HCT116 (cell line): ENCODE results near the gene CHSY1. TPM values are rescaled to one million over a fixed set of nuclear protein-coding genes. Genes with fewer than 3 reads are reported as not detected.

ENCODE experiments used
- ATAC-seq: fragments of 200-7000 bp; cut with Tn5 transposase; 2 replicates; pipeline ENCODE4 v1.9.1; 2020; ENCODE audit warnings: mild to moderate bottlenecking, moderate library complexity
- BruUV-seq: library from RNA; stranded (reverse); fragments of 400-500 nt; replicated peaks from 2 replicates; lab custom pipeline; 2021; lab: Mats Ljungman, UMichigan
- CTCF ChIA-PET: fragments of 300-600 bp; sonication (Branson Sonifier 250); formaldehyde crosslinking; loops from one replicate; lab custom pipeline; 2021; ENCODE audit warnings: antibody characterized with exemption; lab: Charles Lee
- POLR2A ChIA-PET: fragments of 300-600, 350-600 bp; sonication (Branson Sonifier 250); formaldehyde crosslinking; loops from one replicate; lab custom pipeline; 2021; ENCODE audit warnings: antibody characterized with exemption; lab: Charles Lee
- RAD21 ChIA-PET, 2 experiments: fragments of 300-600 bp; sonication (Branson Sonifier 250); formaldehyde crosslinking; loops; one replicate each; lab custom pipeline; 2023; ENCODE audit warnings: low total read pairs in 2 of 2; ENCODE audit not compliant: uncharacterized antibody in 2 of 2, unreplicated experiment in 2 of 2, low non-redundant PET in 1 of 2; lab: Charles Lee
- DNase-seq: peaks from one replicate; pipeline ENCODE4 v3.0.0-alpha.2; 2010; ENCODE audit warnings: low read depth, low spot score
- H2AFZ ChIP-seq: fragments of 200-600 bp; shearing (Covaris generic), sonication (generic); 2 replicates; pipeline ENCODE4 v1.6.1; 2017; ENCODE audit warnings: low read depth, mixed run types, mixed read lengths, antibody characterized with exemption, low read length; ENCODE audit not compliant: poor library complexity, severe bottlenecking
- H3K27ac ChIP-seq: 2 replicates; pipeline ENCODE4 v1.5.1; 2012; ENCODE audit warnings: low read depth, low read length
- H3K27me3 ChIP-seq: fragments of 200-600 bp; sonication (generic); 2 replicates; pipeline ENCODE4 v1.6.1; 2016; ENCODE audit warnings: mixed run types, low read length, mixed read lengths; ENCODE audit not compliant: insufficient read depth
- H3K36me3 ChIP-seq, 2 experiments: fragments of 200-500 bp in 1 of 2; fragments of 200-600 bp in 1 of 2; sonication (Bioruptor generic) in 1 of 2; sonication (generic) in 1 of 2; 2 replicates each; pipeline versions ENCODE4 v1.5.1 to v1.6.1; 2014 to 2016; ENCODE audit warnings: low read length in 2 of 2, inconsistent platforms in 1 of 2, mixed read lengths in 1 of 2, mixed run types in 1 of 2; ENCODE audit not compliant: insufficient read depth in 2 of 2, control insufficient read depth in 1 of 2
- H3K4me1 ChIP-seq, 2 experiments: fragments of 200-600 bp in 1 of 2; sonication (generic) in 1 of 2; 2 replicates each; pipeline versions ENCODE4 v1.5.1 to v1.6.1; 2012 to 2017; ENCODE audit warnings: low read length in 2 of 2, inconsistent platforms in 1 of 2, mild to moderate bottlenecking in 1 of 2, mixed read lengths in 1 of 2, mixed run types in 1 of 2, moderate library complexity in 1 of 2; ENCODE audit not compliant: insufficient read depth in 2 of 2, control insufficient read depth in 1 of 2
- H3K4me2 ChIP-seq: fragments of 200-600 bp; sonication (generic); 2 replicates; pipeline ENCODE4 v1.6.1; 2017; ENCODE audit warnings: mixed run types, low read length, mixed read lengths
- H3K4me3 ChIP-seq, 2 experiments: fragments of 200-600 bp in 1 of 2; sonication (generic) in 1 of 2; replicated peaks in 1 of 2; 2 replicates each; pipeline ENCODE4 v1.5.1; 2011 to 2016; ENCODE audit warnings: low read length in 2 of 2, control low read depth in 1 of 2, low read depth in 1 of 2, mild to moderate bottlenecking in 1 of 2, mixed read lengths in 1 of 2, mixed run types in 1 of 2
- H3K79me2 ChIP-seq: fragments of 200-600 bp; sonication (generic); 2 replicates; pipeline ENCODE4 v1.6.1; 2017; ENCODE audit warnings: mild to moderate bottlenecking, mixed run types, low read length, moderate library complexity, mixed read lengths; ENCODE audit not compliant: insufficient read depth
- H3K9ac ChIP-seq: fragments of 200-600 bp; sonication (generic); 2 replicates; pipeline ENCODE4 v1.6.1; 2016; ENCODE audit warnings: low read length, mixed read lengths
- H3K9me2 ChIP-seq: fragments of 200-600 bp; sonication (generic), shearing (Covaris generic); 2 replicates; pipeline ENCODE4 v1.6.1; 2017; ENCODE audit warnings: mixed run types, mild to moderate bottlenecking, moderate library complexity; ENCODE audit not compliant: insufficient read depth
- H3K9me3 ChIP-seq, 2 experiments: fragments of 200-500 bp in 1 of 2; fragments of 200-600 bp in 1 of 2; sonication (Bioruptor generic) in 1 of 2; sonication (generic) in 1 of 2; 2 replicates each; pipeline ENCODE4 v1.6.1; 2014 to 2017; ENCODE audit warnings: low read length in 2 of 2, mixed read lengths in 2 of 2, inconsistent platforms in 1 of 2, low read depth in 1 of 2, mild to moderate bottlenecking in 1 of 2, mixed run types in 1 of 2, moderate library complexity in 1 of 2; ENCODE audit not compliant: control insufficient read depth in 1 of 2, insufficient read depth in 1 of 2
- H4K20me1 ChIP-seq: fragments of 200-600 bp; sonication (generic), shearing (Covaris generic); 2 replicates; pipeline ENCODE4 v1.6.1; 2017; ENCODE audit warnings: mixed run types, mild to moderate bottlenecking, moderate library complexity; ENCODE audit not compliant: insufficient read depth
- ATF3 ChIP-seq: IDR thresholded peaks from 2 replicates; pipeline ENCODE4 v1.6.1; 2012
- CBX3 ChIP-seq: IDR thresholded peaks from 2 replicates; pipeline ENCODE4 v1.6.1; 2012; ENCODE audit warnings: low read depth
- CTCF ChIP-seq, 3 experiments: fragments of 200-600 bp in 1 of 3; sonication (generic) in 1 of 3; IDR thresholded peaks in 2 of 3; conservative IDR thresholded peaks in 1 of 3; 2 replicates each; pipeline ENCODE4 v1.5.1; 2012 to 2017; ENCODE audit warnings: low read depth in 2 of 3, low read length in 2 of 3, antibody characterized with exemption in 1 of 3, borderline replicate concordance in 1 of 3, control low read depth in 1 of 3, mild to moderate bottlenecking in 1 of 3, mixed read lengths in 1 of 3, mixed run types in 1 of 3, moderate library complexity in 1 of 3; ENCODE audit not compliant: insufficient read depth in 1 of 3
- ELF1 ChIP-seq: IDR thresholded peaks from 2 replicates; pipeline ENCODE4 v1.6.1; 2012; ENCODE audit warnings: low read depth, borderline replicate concordance
- EZH2 ChIP-seq: fragments of 200-600 bp; sonication (generic); IDR thresholded peaks from 2 replicates; pipeline ENCODE4 v1.6.1; 2017; ENCODE audit warnings: antibody characterized with exemption, mixed run types
- FOSL1 ChIP-seq: IDR thresholded peaks from 2 replicates; pipeline ENCODE4 v1.6.1; 2012; ENCODE audit warnings: low read depth
- JUND ChIP-seq: IDR thresholded peaks from 2 replicates; pipeline ENCODE4 v1.6.1; 2012
- POLR2AphosphoS5 ChIP-seq: IDR thresholded peaks from 2 replicates; pipeline ENCODE4 v1.6.1; 2011; ENCODE audit warnings: mild to moderate bottlenecking, low read depth, low read length, moderate library complexity
- RAD21 ChIP-seq: IDR thresholded peaks from 2 replicates; pipeline ENCODE4 v1.6.1; 2012; ENCODE audit warnings: low read depth, mild to moderate bottlenecking
- REST ChIP-seq: IDR thresholded peaks from 2 replicates; pipeline ENCODE4 v1.6.1; 2012; ENCODE audit warnings: low read depth
- SP1 ChIP-seq: IDR thresholded peaks from 2 replicates; pipeline ENCODE4 v1.6.1; 2012; ENCODE audit warnings: low read depth
- SRF ChIP-seq: IDR thresholded peaks from 2 replicates; pipeline ENCODE4 v1.6.1; 2012; ENCODE audit warnings: low read depth
- YY1 ChIP-seq: IDR thresholded peaks from 2 replicates; pipeline ENCODE4 v1.6.1; 2011; ENCODE audit warnings: low read length, low read depth, moderate library complexity, mild to moderate bottlenecking; ENCODE audit not compliant: insufficient replicate concordance; ENCODE audit errors: extremely low read depth
- ZBTB33 ChIP-seq: IDR thresholded peaks from 2 replicates; pipeline ENCODE4 v1.6.1; 2011; ENCODE audit warnings: mild to moderate bottlenecking, low read length, moderate library complexity; ENCODE audit not compliant: insufficient replicate concordance; ENCODE audit errors: extremely low read depth
- intact Hi-C: fragments of 100-400 bp; cut with micrococcal nuclease; formaldehyde crosslinking; loops from 2 replicates; pipeline ENCODE4 v1.10.0; 2022
- total RNA-seq: library from RNA; stranded (reverse); gene quantifications from one replicate; pipeline ENCODE4 v1.2.1, GENCODE V29; 2021; ENCODE audit not compliant: unreplicated experiment

The CHSY1 gene
- total RNA-seq, 1 experiment from 2014 or later: 25.4 TPM

GRCh38 chr15:101242999-101243336, 8.9 kb downstream of the CHSY1 start:
- H3K79me2 ChIP-seq: peaks cover 100% of the 10 kb centered on the region
- H3K9me3 ChIP-seq: no peaks in the 10 kb centered on the region
- DNase-seq: no peak
- no peak for TF ChIP-seq EZH2
- no peak for TF ChIP-seq RAD21
- no peak for TF ChIP-seq CBX3
- TF ChIP-seq SRF: no peak
- no peak for TF ChIP-seq SP1
- TF ChIP-seq ELF1: no peak
- TF ChIP-seq YY1: no peak
- no peak for TF ChIP-seq FOSL1
- no peak for TF ChIP-seq POLR2AphosphoS5
- TF ChIP-seq REST: no peak
- no peak for TF ChIP-seq ZBTB33
- TF ChIP-seq JUND: no peak
- no peak for TF ChIP-seq ATF3
- TF ChIP-seq CTCF (IDR thresholded peaks at IDR 0.05 in 2 of 3, conservative IDR thresholded peaks at IDR 0.05 in 1 of 3; ENCODE audit: borderline replicate concordance in 1 of 3, insufficient read depth in 1 of 3, low read depth in 2 of 3, low read length in 2 of 3): no peak
- TF ChIP-seq, all 23 proteins: peak for 0
- no peaks in the 10 kb centered on the region for H3K27me3 ChIP-seq
- CTCF ChIA-PET: no interaction called here
- H3K4me3 ChIP-seq: no peak overlapping the region
- peaks cover 9 to 13% of the 10 kb centered on the region in 2 experiments; a peak in 2 of 4 replicates for H3K36me3 ChIP-seq
- intact Hi-C loops: no loop called here
- no peak overlapping the region for H2AFZ ChIP-seq
- no peak overlapping the region for H3K9ac ChIP-seq
- RAD21 ChIA-PET: no interaction called here
- H3K9me2 ChIP-seq: no peaks in the 10 kb centered on the region; the same call in 1 of the 2 replicates
- H4K20me1 ChIP-seq: peaks cover 6% of the 10 kb centered on the region; the same call in 1 of the 2 replicates
- H3K4me1 ChIP-seq: no peaks in the 10 kb centered on the region
- POLR2A ChIA-PET: no interaction called here
- ATAC-seq: no peak
- no peak overlapping the region for H3K4me2 ChIP-seq
- no peak overlapping the region for H3K27ac ChIP-seq
- BruUV-seq: no TSS peak
